Sigmoid colon (tissue), 7 donors: ENCODE measurements around the gene COL4A6. TPM values are rescaled to one million over a fixed set of nuclear protein-coding genes. Genes with fewer than 3 reads are reported as not detected.

ENCODE experiments used
- DNase-seq: peaks from one replicate; pipeline ENCODE4 v3.0.0-alpha.2; 2019
- H3K27ac ChIP-seq, 4 donors: fragments of 200-600 bp; sonication (generic); one replicate each; pipeline ENCODE4 v1.5.1; 2016 to 2019; ENCODE audit warnings: mild to moderate bottlenecking in 1 of 4
- H3K27me3 ChIP-seq, 3 donors: fragments of 200-600 bp; sonication (generic); one replicate each; pipeline ENCODE4 v1.5.1; 2019; ENCODE audit warnings: mild to moderate bottlenecking in 1 of 3
- H3K36me3 ChIP-seq, 4 donors: fragments of 200-600 bp; sonication (generic); one replicate each; pipeline ENCODE4 v1.5.1; 2016 to 2019
- H3K4me1 ChIP-seq, 4 donors: fragments of 200-600 bp; sonication (generic); one replicate each; pipeline ENCODE4 v1.5.1; 2017 to 2019
- H3K4me3 ChIP-seq, 4 donors: fragments of 200-600 bp; sonication (generic); one replicate each; pipeline ENCODE4 v1.5.1; 2017 to 2019; ENCODE audit warnings: mild to moderate bottlenecking in 2 of 4, moderate library complexity in 1 of 4
- H3K9me3 ChIP-seq, 4 donors: fragments of 200-600 bp in 3 of 4; sonication (generic) in 3 of 4; one replicate each; pipeline versions ENCODE4 v1.5.1 to v1.6.1; 2013 to 2019
- EP300 ChIP-seq, 4 donors: sonication (generic); formaldehyde crosslinking; IDR thresholded peaks; one replicate each; pipeline ENCODE4 v1.6.1; 2017; ENCODE audit warnings: antibody characterized with exemption in 4 of 4
- POLR2A ChIP-seq, 2 donors: fragments of 450-650 bp; IDR thresholded peaks; one replicate each; pipeline ENCODE4 v1.6.1; 2016; ENCODE audit warnings: antibody characterized with exemption in 2 of 2, mild to moderate bottlenecking in 2 of 2, moderate library complexity in 2 of 2
- POLR2AphosphoS5 ChIP-seq, 4 donors: sonication (generic); formaldehyde crosslinking; IDR thresholded peaks; one replicate each; pipeline ENCODE4 v1.6.1; 2017; ENCODE audit warnings: antibody characterized with exemption in 4 of 4
- WGBS, 2 donors: extraction: QIAGEN DNeasy Blood & Tissue Kit; methylation state at CpG; one replicate each; pipeline ENCODE4 v1.1.7; 2013; 5-methylcytosine and 5-hydroxymethylcytosine counted together
- intact Hi-C: fragments of 100-400 bp; cut with DNase I; formaldehyde crosslinking; loops from one replicate; pipeline ENCODE4 v1.15.1; 2023
- polyA plus RNA-seq, 3 donors: library from polyadenylated mRNA; stranded (reverse); fragments of 200-250 nt; gene quantifications; one replicate each; pipeline ENCODE4 v1.2.3, GENCODE V29; 2013
- total RNA-seq, 4 donors: library from RNA; depleted of rRNA; stranded (reverse); fragments of >200 nt; gene quantifications; one replicate each; pipeline ENCODE4 v1.1.0, GENCODE V29; 2016
- TF ChIP-seq, protein P1 (sequence below), 4 experiments: fragments of 450-650 bp in 3 of 4; fragments of 200-600 bp in 1 of 4; IDR thresholded peaks; one replicate each; pipeline ENCODE4 v1.5.1; 2016 to 2019; ENCODE audit warnings: antibody characterized with exemption in 4 of 4, mild to moderate bottlenecking in 3 of 4, moderate library complexity in 2 of 4
- donor health status: healthy with polysubstance abuse.
- donor health status: Bipolar disorder and iron deficiency.
- donor health status: healthy.

The COL4A6 gene
- total and polyA plus RNA-seq, 7 donors, result 0.16 to 3.0 (median 0.36) TPM

GRCh38 chrX:108435261-108435660 is 3.0 kb downstream of the COL4A6 start:
- DNase-seq, result no peak
- Histone ChIP-seq H3K27ac (no peak overlapping the region), H3K27me3 (peaks cover 0 to 5% (median 0%) of the 10 kb centered on the region in 3 donors), H3K4me3 (no peak overlapping the region), H3K9me3 (no peaks in the 10 kb centered on the region), H3K36me3 (no peaks in the 10 kb centered on the region), H3K4me1 (no peaks in the 10 kb centered on the region)
- TF ChIP-seq POLR2A (IDR thresholded peaks at IDR 0.05) (no peak), POLR2AphosphoS5 (IDR thresholded peaks at IDR 0.05) (no peak), EP300 (IDR thresholded peaks at IDR 0.05) (no peak)
- TF ChIP-seq, protein P1, sequence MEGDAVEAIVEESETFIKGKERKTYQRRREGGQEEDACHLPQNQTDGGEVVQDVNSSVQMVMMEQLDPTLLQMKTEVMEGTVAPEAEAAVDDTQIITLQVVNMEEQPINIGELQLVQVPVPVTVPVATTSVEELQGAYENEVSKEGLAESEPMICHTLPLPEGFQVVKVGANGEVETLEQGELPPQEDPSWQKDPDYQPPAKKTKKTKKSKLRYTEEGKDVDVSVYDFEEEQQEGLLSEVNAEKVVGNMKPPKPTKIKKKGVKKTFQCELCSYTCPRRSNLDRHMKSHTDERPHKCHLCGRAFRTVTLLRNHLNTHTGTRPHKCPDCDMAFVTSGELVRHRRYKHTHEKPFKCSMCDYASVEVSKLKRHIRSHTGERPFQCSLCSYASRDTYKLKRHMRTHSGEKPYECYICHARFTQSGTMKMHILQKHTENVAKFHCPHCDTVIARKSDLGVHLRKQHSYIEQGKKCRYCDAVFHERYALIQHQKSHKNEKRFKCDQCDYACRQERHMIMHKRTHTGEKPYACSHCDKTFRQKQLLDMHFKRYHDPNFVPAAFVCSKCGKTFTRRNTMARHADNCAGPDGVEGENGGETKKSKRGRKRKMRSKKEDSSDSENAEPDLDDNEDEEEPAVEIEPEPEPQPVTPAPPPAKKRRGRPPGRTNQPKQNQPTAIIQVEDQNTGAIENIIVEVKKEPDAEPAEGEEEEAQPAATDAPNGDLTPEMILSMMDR (IDR thresholded peaks at IDR 0.05), result no peak
- intact Hi-C loops, result no loop called here
- 88 to 92% methylated on average over 5 of the region's 5 CpGs for WGBS, 2 donors

- no peak for DNase-seq
- Histone ChIP-seq H3K36me3 (no peaks in the 10 kb centered on the region), H3K9me3 (no peaks in the 10 kb centered on the region), H3K4me1 (no peaks in the 10 kb centered on the region), H3K27ac (no peak overlapping the region), H3K4me3 (no peak overlapping the region), H3K27me3 (no peaks in the 10 kb centered on the region)
- TF ChIP-seq, protein P1 (IDR thresholded peaks at IDR 0.05), result no peak
- TF ChIP-seq POLR2AphosphoS5 (IDR thresholded peaks at IDR 0.05) (no peak), POLR2A (IDR thresholded peaks at IDR 0.05) (no peak), EP300 (IDR thresholded peaks at IDR 0.05) (no peak)
- 21 to 58% methylated on average over 1 of the region's 1 CpG for WGBS, 2 donors
- intact Hi-C loops, result no loop called here
These were observed 12.0 kb downstream of the COL4A6 start for GRCh38 chrX:108426262-108426661.

GRCh38 chrX:108420481-108420880 is 17.7 kb downstream of the COL4A6 start:
- H3K27ac ChIP-seq, result no peak overlapping the region
- H3K36me3 ChIP-seq, result no peaks in the 10 kb centered on the region
- no peaks in the 10 kb centered on the region for H3K9me3 ChIP-seq
- intact Hi-C loops, result no loop called here
- no peak for DNase-seq
- TF ChIP-seq POLR2A (IDR thresholded peaks at IDR 0.05) (no peak), EP300 (IDR thresholded peaks at IDR 0.05) (no peak), POLR2AphosphoS5 (IDR thresholded peaks at IDR 0.05) (no peak)
- TF ChIP-seq, protein P1 (IDR thresholded peaks at IDR 0.05), result no peak
- H3K4me1 ChIP-seq, result no peaks in the 10 kb centered on the region
- WGBS, 2 donors, result 95 to 96% methylated on average over 1 of the region's 1 CpG
- H3K4me3 ChIP-seq, result no peak overlapping the region
- no peaks in the 10 kb centered on the region for H3K27me3 ChIP-seq

- Histone ChIP-seq H3K9me3 (no peaks in the 10 kb centered on the region), H3K4me3 (no peak overlapping the region), H3K27me3 (no peaks in the 10 kb centered on the region), H3K27ac (no peak overlapping the region), H3K4me1 (no peaks in the 10 kb centered on the region), H3K36me3 (no peaks in the 10 kb centered on the region)
- 68 to 79% methylated on average over 1 of the region's 1 CpG for WGBS, 2 donors
- TF ChIP-seq POLR2AphosphoS5 (IDR thresholded peaks at IDR 0.05) (no peak), POLR2A (IDR thresholded peaks at IDR 0.05) (no peak), EP300 (IDR thresholded peaks at IDR 0.05) (no peak)
- TF ChIP-seq, protein P1 (IDR thresholded peaks at IDR 0.05), result no peak
- intact Hi-C loops, result no loop called here
- DNase-seq, result no peak
These were observed 18.8 kb downstream of the COL4A6 start for GRCh38 chrX:108419401-108419800.

DNA sequence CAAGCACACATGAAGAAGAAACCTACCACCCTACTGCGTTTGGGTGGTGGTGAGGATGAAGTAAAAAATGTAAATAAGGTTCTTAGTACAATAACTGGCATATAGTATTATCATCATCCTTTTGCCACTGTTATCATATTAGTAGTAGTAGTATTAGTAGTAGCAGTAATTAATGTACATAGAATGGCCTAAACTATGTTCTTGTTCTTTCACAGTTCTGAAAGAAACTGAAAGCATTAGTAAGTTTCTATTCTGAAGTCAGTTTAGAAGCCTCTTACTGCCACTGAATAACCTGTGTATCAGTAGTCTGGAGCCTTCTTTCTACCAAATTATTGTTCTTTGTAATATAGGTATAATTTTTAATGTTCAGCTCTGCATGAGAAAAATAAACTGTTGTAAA is 21.0 kb downstream of the COL4A6 start:
- WGBS, 2 donors, result 70 to 73% methylated on average over 1 of the region's 1 CpG
- H3K27ac ChIP-seq, result peak overlapping the region in 1 of 4 donors; percentile 29
- no peaks in the 10 kb centered on the region for H3K36me3 ChIP-seq
- intact Hi-C loops, result no loop called here
- no peak for DNase-seq
- H3K4me3 ChIP-seq, result no peak overlapping the region
- no peaks in the 10 kb centered on the region for H3K4me1 ChIP-seq
- H3K9me3 ChIP-seq, result no peaks in the 10 kb centered on the region
- TF ChIP-seq, protein P1 (IDR thresholded peaks at IDR 0.05), result no peak
- TF ChIP-seq EP300 (IDR thresholded peaks at IDR 0.05) (no peak), POLR2A (IDR thresholded peaks at IDR 0.05) (no peak), POLR2AphosphoS5 (IDR thresholded peaks at IDR 0.05) (no peak)
- no peaks in the 10 kb centered on the region for H3K27me3 ChIP-seq
